HG03432 (cell line): Measurements from ENCODE around the gene PTH1R.

Experiments
- ATAC-seq: cut with Tn5 transposase; IDR thresholded peaks from one replicate; pipeline ENCODE4 v1.9.1; 2021; ENCODE audit warnings: mild to moderate bottlenecking, moderate library complexity; ENCODE audit not compliant: unreplicated experiment

The PTH1R gene

GRCh38 chr3:46942481-46943236 is 65.1 kb downstream of the PTH1R start:
- no peak for ATAC-seq

- ATAC-seq, result no peak
Observed at GRCh38 chr3:46943237-46944187, 66.0 kb downstream of the PTH1R start.

- no peak for ATAC-seq
Observed at GRCh38 chr3:46944191-46944590, 66.7 kb downstream of the PTH1R start.

GRCh38 chr3:46946416-46946815 is 68.9 kb downstream of the PTH1R start:
- ATAC-seq, result no peak

- ATAC-seq, result no peak
Observed at GRCh38 chr3:46946856-46947545, 69.5 kb downstream of the PTH1R start.

- no peak for ATAC-seq
Observed at GRCh38 chr3:46947546-46947901, 70.0 kb downstream of the PTH1R start.

- no peak for ATAC-seq
Observed at GRCh38 chr3:46947981-46948791, 70.7 kb downstream of the PTH1R start.

- ATAC-seq, result peak; percentile 47
Observed at GRCh38 chr3:46948830-46949671, 71.5 kb downstream of the PTH1R start.

- ATAC-seq, result no peak
Observed at GRCh38 chr3:46950177-46950576, 72.7 kb downstream of the PTH1R start.

- no peak for ATAC-seq
Observed at GRCh38 chr3:46950650-46951241, 73.2 kb downstream of the PTH1R start.

GRCh38 chr3:46952813-46953212 is 75.3 kb downstream of the PTH1R start:
- no peak for ATAC-seq
